D721Med (cell line): Measurements from ENCODE around the gene TMEM201.

Experiments
- DNase-seq: peaks from one replicate; pipeline ENCODE4 v3.0.0; 2011; ENCODE audit warnings: low spot score; ENCODE audit not compliant: insufficient read length
- FAIRE-seq: peaks from 2 replicates; lab custom pipeline; 2011; peaks lifted over from hg19 to GRCh38; lab: Jason Lieb, UNC
- TF ChIP-seq, protein P1 (sequence below): IDR thresholded peaks from 2 replicates; pipeline ENCODE4 v1.5.1; 2012; ENCODE audit warnings: mild to moderate bottlenecking, control low read depth; ENCODE audit not compliant: insufficient read depth; ENCODE audit errors: missing control alignments

Gene TMEM201

DNA sequence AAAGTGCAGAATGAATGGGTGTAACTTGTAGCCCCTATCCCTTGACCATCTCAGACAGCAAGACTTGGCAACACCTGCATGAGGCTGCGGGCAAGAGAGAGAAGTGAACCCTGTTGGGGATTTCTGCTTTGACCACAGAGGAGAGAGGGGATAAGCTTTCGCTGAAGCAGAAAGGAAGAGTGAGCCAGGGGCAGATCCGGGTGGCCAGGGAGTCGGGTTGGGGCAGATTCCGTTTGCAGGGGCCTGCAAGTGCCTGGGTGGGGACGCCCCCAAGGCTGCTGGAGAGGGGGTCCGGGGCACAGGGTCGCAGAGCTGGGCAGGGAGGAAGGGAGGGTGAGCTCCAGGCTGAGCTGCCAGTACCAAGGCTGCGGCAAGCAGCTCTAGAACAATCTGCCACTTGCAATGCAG lies 37.5 kb downstream of the TMEM201 start:
- FAIRE-seq, result no peak
- TF ChIP-seq, protein P1, sequence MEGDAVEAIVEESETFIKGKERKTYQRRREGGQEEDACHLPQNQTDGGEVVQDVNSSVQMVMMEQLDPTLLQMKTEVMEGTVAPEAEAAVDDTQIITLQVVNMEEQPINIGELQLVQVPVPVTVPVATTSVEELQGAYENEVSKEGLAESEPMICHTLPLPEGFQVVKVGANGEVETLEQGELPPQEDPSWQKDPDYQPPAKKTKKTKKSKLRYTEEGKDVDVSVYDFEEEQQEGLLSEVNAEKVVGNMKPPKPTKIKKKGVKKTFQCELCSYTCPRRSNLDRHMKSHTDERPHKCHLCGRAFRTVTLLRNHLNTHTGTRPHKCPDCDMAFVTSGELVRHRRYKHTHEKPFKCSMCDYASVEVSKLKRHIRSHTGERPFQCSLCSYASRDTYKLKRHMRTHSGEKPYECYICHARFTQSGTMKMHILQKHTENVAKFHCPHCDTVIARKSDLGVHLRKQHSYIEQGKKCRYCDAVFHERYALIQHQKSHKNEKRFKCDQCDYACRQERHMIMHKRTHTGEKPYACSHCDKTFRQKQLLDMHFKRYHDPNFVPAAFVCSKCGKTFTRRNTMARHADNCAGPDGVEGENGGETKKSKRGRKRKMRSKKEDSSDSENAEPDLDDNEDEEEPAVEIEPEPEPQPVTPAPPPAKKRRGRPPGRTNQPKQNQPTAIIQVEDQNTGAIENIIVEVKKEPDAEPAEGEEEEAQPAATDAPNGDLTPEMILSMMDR, result no peak
- DNase-seq, result no peak

DNA sequence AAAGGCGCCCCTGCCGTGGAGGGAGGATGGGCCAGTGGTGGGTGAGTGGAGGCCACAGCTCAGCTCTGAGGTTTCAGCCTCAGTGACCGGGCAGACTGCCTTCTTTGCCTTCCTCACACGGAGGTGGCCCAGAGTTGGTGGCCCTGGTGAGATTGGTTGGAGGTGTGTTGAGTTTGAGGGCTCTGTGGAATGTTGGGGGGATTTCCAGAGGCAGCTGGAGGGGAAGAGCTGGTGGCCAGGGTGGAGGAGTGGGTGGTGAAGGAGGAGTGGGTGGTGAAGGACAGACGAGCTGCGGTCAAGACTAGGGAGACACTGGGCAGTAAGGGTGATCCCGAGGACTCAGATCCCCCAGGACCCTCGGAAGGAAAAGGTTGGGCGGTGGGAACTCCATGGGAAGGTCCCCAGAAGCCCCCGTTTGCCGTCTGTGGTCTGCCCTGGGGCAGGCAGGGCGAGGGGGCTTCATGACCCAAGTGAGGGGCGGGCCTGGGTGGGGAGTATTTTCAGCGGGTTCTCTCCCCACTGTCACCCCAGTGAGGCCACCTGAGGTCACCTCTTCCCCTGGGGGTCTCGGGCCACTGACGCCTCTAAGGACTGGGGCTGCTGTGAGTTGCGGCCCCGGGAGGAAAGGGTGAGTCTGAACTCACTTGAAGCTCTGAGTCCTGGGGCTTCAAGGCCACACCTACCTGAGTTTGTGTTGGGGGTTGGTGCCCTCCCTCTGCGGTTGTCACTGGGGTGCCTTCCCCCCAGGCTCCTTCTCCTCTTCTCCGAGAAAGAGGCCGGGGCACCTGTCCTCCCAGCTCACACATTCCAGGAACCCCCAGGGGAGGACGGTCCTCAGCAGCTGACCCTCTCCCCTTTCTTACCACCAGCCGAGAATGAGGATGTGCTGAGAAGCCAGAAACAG lies 40.1 kb downstream of the TMEM201 start:
- TF ChIP-seq, protein P1, result no peak
- DNase-seq, result no peak
- FAIRE-seq, result no peak

DNA sequence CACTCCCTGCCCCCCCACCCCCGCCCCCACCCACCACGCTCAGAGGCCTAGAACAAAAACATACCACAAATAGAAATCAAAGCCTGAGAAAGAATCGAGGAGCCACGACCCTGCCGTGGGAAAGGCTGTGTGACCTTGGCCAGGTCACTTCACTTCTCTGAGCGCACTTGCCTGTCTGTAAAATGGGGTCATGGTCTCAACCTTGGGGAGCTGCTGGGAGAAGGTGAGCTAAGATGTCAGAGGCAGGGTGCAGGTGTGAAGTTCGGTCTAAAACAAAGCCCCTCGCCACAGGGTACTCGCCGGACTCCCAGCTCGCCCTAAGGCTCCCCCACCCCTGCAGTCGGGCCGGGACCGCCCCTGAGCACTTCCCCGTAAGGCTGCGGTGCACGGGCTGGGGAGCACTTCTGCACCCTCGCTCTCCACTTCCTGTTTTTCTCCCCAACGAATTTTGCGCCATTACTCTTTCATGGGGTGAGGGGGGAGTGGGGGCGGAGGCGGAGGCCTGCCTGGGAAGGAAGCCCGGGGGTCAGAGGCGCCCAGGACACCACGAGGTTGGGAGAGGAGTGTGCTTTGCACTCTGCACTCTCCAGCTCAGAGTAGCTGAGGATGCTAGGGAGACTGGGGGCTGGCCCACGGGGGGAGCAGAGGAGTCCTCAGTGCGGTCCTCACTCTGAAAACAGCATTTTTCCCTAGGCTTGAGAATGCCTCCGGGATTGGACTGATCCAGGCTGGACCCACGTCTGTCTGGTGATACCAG lies 40.9 kb downstream of the TMEM201 start:
- FAIRE-seq (no peak), DNase-seq (no peak)
- TF ChIP-seq, protein P1, result no peak

DNA sequence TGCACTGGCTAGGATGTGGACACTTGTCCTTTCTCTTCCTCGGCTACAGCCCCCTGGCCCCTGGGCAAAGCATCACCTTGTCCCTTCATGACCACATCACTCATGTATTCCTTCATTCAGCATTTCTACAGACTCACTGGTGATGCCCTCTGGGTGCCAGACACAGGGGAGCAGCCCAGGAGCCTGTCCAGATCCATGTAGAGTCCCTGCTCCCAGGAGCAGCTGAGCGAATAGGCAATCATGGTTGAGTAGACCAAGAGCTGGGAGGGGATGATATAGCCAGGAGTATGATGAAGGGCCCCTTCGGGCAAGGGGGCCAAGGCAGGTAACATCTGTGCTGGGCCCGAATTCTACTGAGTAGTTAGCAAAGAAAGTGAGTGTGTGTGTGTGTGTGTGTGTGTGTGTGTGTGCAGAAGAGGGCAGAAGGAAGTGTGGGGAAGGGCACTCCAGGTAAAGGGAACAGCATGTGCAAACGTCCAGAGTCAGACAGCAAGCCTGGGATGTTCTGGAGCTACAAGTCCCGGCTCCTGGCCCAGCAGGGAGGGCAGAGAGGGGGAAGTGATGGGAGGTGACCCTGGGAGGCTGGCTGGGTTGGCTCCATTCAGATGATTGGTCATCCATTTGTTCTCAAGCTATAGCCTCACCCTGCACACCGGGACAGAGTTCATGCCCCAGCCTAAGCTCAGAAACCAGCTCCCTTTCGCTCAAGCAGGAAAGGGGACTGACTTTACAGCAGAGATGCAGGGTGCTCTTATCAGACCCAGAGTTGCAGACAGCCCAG lies 41.8 kb downstream of the TMEM201 start:
- FAIRE-seq, result no peak

DNA sequence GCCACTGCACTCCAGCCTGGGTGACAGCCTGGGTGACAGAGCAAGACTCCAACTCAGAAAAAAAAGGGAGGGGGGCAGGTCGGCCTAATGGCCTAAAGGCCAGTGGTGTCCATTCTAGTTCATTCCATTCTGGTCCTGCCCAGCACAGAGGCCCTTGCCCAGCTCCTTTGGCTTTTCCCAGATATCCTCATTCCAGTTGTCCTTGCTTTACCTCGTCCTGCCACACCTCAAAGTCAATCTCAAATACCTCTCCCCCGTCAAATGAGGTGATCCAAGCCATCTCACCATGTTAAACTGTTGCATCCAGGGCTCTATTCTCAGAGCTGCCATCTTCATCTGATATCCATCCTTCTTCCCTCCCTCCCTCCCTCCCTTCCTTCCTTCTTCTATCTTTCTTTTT lies 42.9 kb downstream of the TMEM201 start:
- TF ChIP-seq, protein P1, result no peak
- FAIRE-seq, result no peak

More for the DNA sequence above, 41.8 kb downstream of the TMEM201 start:
- DNase-seq, result no peak
- TF ChIP-seq, protein P1, result no peak

DNA sequence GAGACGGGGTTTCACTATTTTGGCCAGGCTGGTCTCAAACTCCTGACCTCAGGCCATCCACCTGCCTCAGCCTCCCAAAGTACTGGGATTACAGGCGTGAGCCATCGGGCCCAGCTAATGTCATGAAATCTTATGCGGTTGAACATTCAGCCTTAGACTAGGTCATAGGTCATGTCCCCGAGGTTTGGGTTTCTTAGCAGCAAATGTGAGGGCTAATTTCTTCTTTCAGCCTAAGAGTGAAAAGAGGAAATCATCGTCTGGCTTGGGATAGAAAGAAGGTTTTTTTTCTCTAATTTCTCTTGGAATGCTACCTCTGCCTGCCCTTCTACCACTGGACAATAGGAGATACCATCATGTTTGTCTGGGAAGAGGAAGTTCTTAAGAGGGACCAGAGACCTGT lies 44.8 kb downstream of the TMEM201 start:
- TF ChIP-seq, protein P1, result no peak
- no peak for DNase-seq
- no peak for FAIRE-seq

More for the DNA sequence above, 42.9 kb downstream of the TMEM201 start:
- no peak for DNase-seq
